HFFc6 (cell line): Measurements from ENCODE around the gene HBE1. TPM values are rescaled to one million over a fixed set of nuclear protein-coding genes. Genes with fewer than 3 reads are reported as not detected.

Experiments used
- DNase-seq: peaks from one replicate; pipeline ENCODE4 v3.0.0-alpha.2; 2018
- H3K27ac Mint-ChIP-seq: 2 replicates; pipeline ENCODE4 v1.8.0; 2020; ENCODE audit warnings: mild to moderate bottlenecking, mixed read lengths
- H3K27me3 Mint-ChIP-seq: 2 replicates; pipeline ENCODE4 v1.8.0; 2021; ENCODE audit warnings: mild to moderate bottlenecking, moderate library complexity, mixed read lengths; ENCODE audit not compliant: insufficient read depth
- H3K36me3 Mint-ChIP-seq: 2 replicates; pipeline ENCODE4 v1.8.0; 2021; ENCODE audit warnings: low read depth, mixed read lengths
- H3K4me1 Mint-ChIP-seq: 2 replicates; pipeline ENCODE4 v1.8.0; 2020; ENCODE audit warnings: low read depth, mixed read lengths
- H3K4me3 Mint-ChIP-seq: 2 replicates; pipeline ENCODE4 v1.8.0; 2020; ENCODE audit warnings: mild to moderate bottlenecking, moderate library complexity, mixed read lengths
- H3K9me3 Mint-ChIP-seq: 2 replicates; pipeline ENCODE4 v1.8.0; 2020; ENCODE audit warnings: mild to moderate bottlenecking, mixed read lengths
- total RNA-seq, 6 experiments: library from RNA; stranded (reverse); fragmentation: NEBNext Ultra II Directional; extraction: Animal tissue kit (Norgen Biotek cat#: 25700); gene quantifications; 2 replicates in 1 of 6; 3 replicates in 5 of 6; pipeline ENCODE4 v1.2.3, GENCODE V29; 2021
- TF ChIP-seq, protein P1 (sequence below): fragments of 200-600 bp; sonication (generic); IDR thresholded peaks from 2 replicates; pipeline ENCODE4 v1.5.0; 2021; ENCODE audit warnings: antibody characterized with exemption, mild to moderate bottlenecking

The HBE1 gene
- total RNA-seq, 6 experiments from 2014 or later: not detected

DNA sequence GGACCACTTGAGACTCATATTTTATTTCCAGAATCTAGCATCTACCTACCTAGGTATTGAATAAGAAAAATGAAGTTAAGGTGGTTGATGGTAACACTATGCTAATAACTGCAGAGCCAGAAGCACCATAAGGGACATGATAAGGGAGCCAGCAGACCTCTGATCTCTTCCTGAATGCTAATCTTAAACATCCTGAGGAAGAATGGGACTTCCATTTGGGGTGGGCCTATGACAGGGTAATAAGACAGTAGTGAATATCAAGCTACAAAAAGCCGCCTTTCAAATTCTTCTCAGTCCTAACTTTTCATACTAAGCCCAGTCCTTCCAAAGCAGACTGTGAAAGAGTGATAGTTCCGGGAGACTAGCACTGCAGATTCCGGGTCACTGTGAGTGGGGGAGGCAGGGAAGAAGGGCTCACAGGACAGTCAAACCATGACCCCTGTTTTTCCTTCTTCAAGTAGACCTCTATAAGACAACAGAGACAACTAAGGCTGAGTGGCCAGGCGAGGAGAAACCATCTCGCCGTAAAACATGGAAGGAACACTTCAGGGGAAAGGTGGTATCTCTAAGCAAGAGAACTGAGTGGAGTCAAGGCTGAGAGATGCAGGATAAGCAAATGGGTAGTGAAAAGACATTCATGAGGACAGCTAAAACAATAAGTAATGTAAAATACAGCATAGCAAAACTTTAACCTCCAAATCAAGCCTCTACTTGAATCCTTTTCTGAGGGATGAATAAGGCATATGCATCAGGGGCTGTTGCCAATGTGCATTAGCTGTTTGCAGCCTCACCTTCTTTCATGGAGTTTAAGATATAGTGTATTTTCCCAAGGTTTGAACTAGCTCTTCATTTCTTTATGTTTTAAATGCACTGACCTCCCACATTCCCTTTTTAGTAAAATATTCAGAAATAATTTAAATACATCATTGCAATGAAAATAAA, 44.9 kb downstream of the HBE1 start:
- Mint-ChIP-seq H3K4me1 (peaks cover 14% of the 10 kb centered on the region), H3K36me3 (no peaks in the 10 kb centered on the region), H3K9me3 (no peaks in the 10 kb centered on the region), H3K27me3 (no peaks in the 10 kb centered on the region), H3K27ac (no peak overlapping the region), H3K4me3 (no peak overlapping the region)
- TF ChIP-seq, protein P1, sequence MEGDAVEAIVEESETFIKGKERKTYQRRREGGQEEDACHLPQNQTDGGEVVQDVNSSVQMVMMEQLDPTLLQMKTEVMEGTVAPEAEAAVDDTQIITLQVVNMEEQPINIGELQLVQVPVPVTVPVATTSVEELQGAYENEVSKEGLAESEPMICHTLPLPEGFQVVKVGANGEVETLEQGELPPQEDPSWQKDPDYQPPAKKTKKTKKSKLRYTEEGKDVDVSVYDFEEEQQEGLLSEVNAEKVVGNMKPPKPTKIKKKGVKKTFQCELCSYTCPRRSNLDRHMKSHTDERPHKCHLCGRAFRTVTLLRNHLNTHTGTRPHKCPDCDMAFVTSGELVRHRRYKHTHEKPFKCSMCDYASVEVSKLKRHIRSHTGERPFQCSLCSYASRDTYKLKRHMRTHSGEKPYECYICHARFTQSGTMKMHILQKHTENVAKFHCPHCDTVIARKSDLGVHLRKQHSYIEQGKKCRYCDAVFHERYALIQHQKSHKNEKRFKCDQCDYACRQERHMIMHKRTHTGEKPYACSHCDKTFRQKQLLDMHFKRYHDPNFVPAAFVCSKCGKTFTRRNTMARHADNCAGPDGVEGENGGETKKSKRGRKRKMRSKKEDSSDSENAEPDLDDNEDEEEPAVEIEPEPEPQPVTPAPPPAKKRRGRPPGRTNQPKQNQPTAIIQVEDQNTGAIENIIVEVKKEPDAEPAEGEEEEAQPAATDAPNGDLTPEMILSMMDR: no peak
- no peak for DNase-seq

DNA sequence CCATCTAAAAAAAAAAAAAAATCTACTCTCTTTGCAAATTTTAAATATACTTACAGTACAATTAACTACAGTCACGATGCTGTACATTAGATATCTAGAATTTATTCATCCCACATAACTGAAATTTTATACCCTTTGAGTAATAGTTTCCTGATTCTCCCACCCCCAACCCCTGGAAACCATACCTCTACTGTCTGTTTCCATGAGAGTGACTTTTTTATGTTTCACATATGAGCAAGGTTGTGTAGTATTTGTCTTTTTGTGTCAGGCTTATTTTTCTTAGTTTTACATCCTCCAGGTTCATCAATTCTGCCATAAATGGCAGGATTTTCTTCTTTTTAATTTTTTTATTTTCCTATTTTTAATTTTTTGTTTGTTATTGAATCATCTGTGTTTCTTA, 46.1 kb downstream of the HBE1 start:
- Mint-ChIP-seq H3K27me3 (no peaks in the 10 kb centered on the region; the same call in 1 of the 2 replicates), H3K4me3 (no peak overlapping the region), H3K9me3 (no peaks in the 10 kb centered on the region), H3K4me1 (peaks cover 14% of the 10 kb centered on the region), H3K27ac (no peak overlapping the region), H3K36me3 (no peaks in the 10 kb centered on the region)
- TF ChIP-seq, protein P1: no peak
- DNase-seq: no peak

GRCh38 chr11:5223146-5223545, 46.6 kb downstream of the HBE1 start:
- DNase-seq: no peak
- no peaks in the 10 kb centered on the region; the same call in 1 of the 2 replicates for H3K27me3 Mint-ChIP-seq
- no peak overlapping the region for H3K27ac Mint-ChIP-seq
- H3K4me1 Mint-ChIP-seq: peaks cover 13% of the 10 kb centered on the region
- no peaks in the 10 kb centered on the region for H3K36me3 Mint-ChIP-seq
- no peak overlapping the region for H3K4me3 Mint-ChIP-seq
- TF ChIP-seq, protein P1: no peak
- no peaks in the 10 kb centered on the region for H3K9me3 Mint-ChIP-seq

Other genes with a start within 250 kb of the HBE1 start
- gene OR52J3, start 223.4 kb downstream of the HBE1 start, total RNA-seq: not detected
- gene OR52E2, start 210.3 kb downstream of the HBE1 start, total RNA-seq: not detected
- gene OR52E1, start 200.4 kb downstream of the HBE1 start, total RNA-seq: not detected
- gene OR52A5, start 131.6 kb downstream of the HBE1 start, total RNA-seq: not detected
- gene OR52A1, start 115.2 kb downstream of the HBE1 start, total RNA-seq: not detected
- not detected for gene OR51V1, start 69.3 kb downstream of the HBE1 start, total RNA-seq
- gene HBB, start 42.9 kb downstream of the HBE1 start, total RNA-seq: not detected
- gene HBD, start 35.5 kb downstream of the HBE1 start, total RNA-seq: not detected
- not detected for gene HBG1, start 20.1 kb downstream of the HBE1 start, total RNA-seq
- gene HBG2, start 15.2 kb downstream of the HBE1 start, total RNA-seq: not detected
- not detected for gene OR51B4, start 32.0 kb upstream of the HBE1 start, total RNA-seq
- not detected for gene OR51B2, start 54.4 kb upstream of the HBE1 start, total RNA-seq
- under 1 TPM in 4 of 6 experiments, not detected in 2; 0.30 to 0.53 (median 0.42) TPM for gene OR51B5, start 73.6 kb upstream of the HBE1 start, total RNA-seq
- not detected for gene OR51B6, start 81.6 kb upstream of the HBE1 start, total RNA-seq
- gene OR51M1, start 113.9 kb upstream of the HBE1 start, total RNA-seq: under 1 TPM in 1 of 6 experiments, not detected in 5; 0.09 TPM
- not detected for gene OR51Q1, start 152.2 kb upstream of the HBE1 start, total RNA-seq
- not detected for gene OR51I1, start 171.6 kb upstream of the HBE1 start, total RNA-seq
- gene OR51I2, start 179.4 kb upstream of the HBE1 start, total RNA-seq: not detected
- not detected for gene OR52D1, start 218.7 kb upstream of the HBE1 start, total RNA-seq
- not detected for gene UBQLN3, start 240.0 kb upstream of the HBE1 start, total RNA-seq
- gene UBQLNL, start 246.8 kb upstream of the HBE1 start, total RNA-seq: under 1 TPM in 5 of 6 experiments, not detected in 1; 0.07 to 0.17 (median 0.11) TPM